Progenitor cell of endocrine pancreas (in vitro differentiated cells): ENCODE data around the gene CEP290. TPM values are rescaled to one million over a fixed set of nuclear protein-coding genes. Genes with fewer than 3 reads are reported as not detected.

Source experiments
- DNase-seq: peaks from one replicate; pipeline ENCODE4 v3.0.0; 2021; ENCODE audit warnings: low spot score; ENCODE audit not compliant: unreplicated experiment
- H3K27ac Mint-ChIP-seq: 2 replicates; pipeline ENCODE4 v1.8.0; 2021; ENCODE audit warnings: mild to moderate bottlenecking, moderate library complexity, mixed read lengths
- H3K27me3 Mint-ChIP-seq: 2 replicates; pipeline ENCODE4 v1.8.0; 2021; ENCODE audit warnings: mixed read lengths
- H3K36me3 Mint-ChIP-seq: 2 replicates; pipeline ENCODE4 v1.8.0; 2022; ENCODE audit warnings: mixed read lengths; ENCODE audit not compliant: insufficient read depth
- H3K4me1 Mint-ChIP-seq: 2 replicates; pipeline ENCODE4 v1.8.0; 2021; ENCODE audit warnings: low read depth, mixed read lengths
- H3K4me3 Mint-ChIP-seq: 2 replicates; pipeline ENCODE4 v1.8.0; 2021; ENCODE audit warnings: low read depth, mild to moderate bottlenecking, moderate library complexity, mixed read lengths
- H3K9me3 Mint-ChIP-seq: 2 replicates; pipeline ENCODE4 v1.8.0; 2021; ENCODE audit warnings: low read depth, mixed read lengths
- CTCF ChIP-seq: fragments of 200-600 bp; sonication (generic); IDR thresholded peaks from one replicate; pipeline ENCODE4 v1.5.0; 2021; ENCODE audit warnings: antibody characterized with exemption, mild to moderate bottlenecking; ENCODE audit not compliant: unreplicated experiment
- total RNA-seq: library from RNA; stranded (reverse); gene quantifications from 2 replicates; pipeline ENCODE4 v1.2.1, GENCODE V29; 2021

The CEP290 gene
- total RNA-seq, 1 donor from 2014 or later = 29.7 TPM

GRCh38 chr12:88056571-88056970 is 85.3 kb downstream of the CEP290 start:
- Mint-ChIP-seq H3K4me3 (no peak overlapping the region), H3K36me3 (peaks cover 27% of the 10 kb centered on the region), H3K27ac (no peak overlapping the region), H3K4me1 (no peaks in the 10 kb centered on the region), H3K9me3 (no peaks in the 10 kb centered on the region), H3K27me3 (no peaks in the 10 kb centered on the region)
- no peak for DNase-seq
- TF ChIP-seq CTCF = no peak

- Mint-ChIP-seq H3K36me3 (peaks cover 12% of the 10 kb centered on the region), H3K4me3 (no peak overlapping the region), H3K4me1 (no peaks in the 10 kb centered on the region), H3K27ac (no peak overlapping the region), H3K9me3 (no peaks in the 10 kb centered on the region), H3K27me3 (no peaks in the 10 kb centered on the region)
- TF ChIP-seq CTCF = peak; percentile 47
- no peak for DNase-seq
These were observed 89.2 kb downstream of the CEP290 start for GRCh38 chr12:88052686-88053085.

GRCh38 chr12:88044035-88044434 is 97.9 kb downstream of the CEP290 start:
- Mint-ChIP-seq H3K27ac (no peak overlapping the region), H3K27me3 (no peaks in the 10 kb centered on the region), H3K4me3 (no peak overlapping the region), H3K9me3 (no peaks in the 10 kb centered on the region), H3K4me1 (peaks cover 7% of the 10 kb centered on the region), H3K36me3 (peaks cover 17% of the 10 kb centered on the region)
- no peak for DNase-seq
- no peak for TF ChIP-seq CTCF

GRCh38 chr12:88037770-88038169 is 104.1 kb downstream of the CEP290 start:
- H3K36me3 Mint-ChIP-seq = peaks cover 1% of the 10 kb centered on the region
- H3K4me3 Mint-ChIP-seq = no peak overlapping the region
- no peak overlapping the region for H3K27ac Mint-ChIP-seq
- TF ChIP-seq CTCF = no peak
- no peaks in the 10 kb centered on the region for H3K9me3 Mint-ChIP-seq
- DNase-seq = no peak
- peaks cover 27% of the 10 kb centered on the region for H3K4me1 Mint-ChIP-seq
- no peaks in the 10 kb centered on the region for H3K27me3 Mint-ChIP-seq

- Mint-ChIP-seq H3K9me3 (peaks cover 6% of the 10 kb centered on the region), H3K27me3 (no peaks in the 10 kb centered on the region), H3K36me3 (peaks cover 1% of the 10 kb centered on the region), H3K4me1 (peaks cover 26% of the 10 kb centered on the region), H3K27ac (peak overlapping the region; percentile 71), H3K4me3 (peak overlapping the region; percentile 98)
- DNase-seq = no peak
- no peak for TF ChIP-seq CTCF
These were observed 105.4 kb downstream of the CEP290 start for GRCh38 chr12:88036353-88036965.
